Measurements from ENCODE around the gene HNRNPAB.

DNA sequence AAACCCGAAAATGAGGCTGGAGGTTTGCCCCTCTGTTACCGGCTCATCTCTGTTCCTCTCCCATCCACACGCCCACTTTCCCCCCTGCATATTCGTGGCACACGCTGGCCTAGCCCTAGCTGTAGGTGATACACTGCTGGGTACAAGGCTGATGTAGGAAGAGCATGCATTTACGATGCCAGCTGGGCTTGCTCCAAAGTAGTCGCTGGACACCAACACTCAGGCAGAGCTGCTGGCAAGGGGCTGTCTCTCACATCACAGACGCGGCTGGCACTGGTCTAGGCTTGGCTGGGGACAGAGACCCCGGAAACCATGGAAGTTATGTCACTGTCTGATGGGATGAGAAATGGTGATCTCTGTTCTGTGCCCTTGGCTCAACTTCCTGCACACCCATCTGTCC is 38.1 kb downstream of the HNRNPAB start:
- TF ChIP-seq EZH2phosphoT487 (IDR thresholded peaks at IDR 0.05; ENCODE audit: insufficient read depth, low read depth) (no peak), EZH2 (IDR thresholded peaks at IDR 0.05; ENCODE audit: insufficient read depth, poor library complexity, severe bottlenecking) (no peak)
